ENCODE data around the gene CEP170B.

- no peak for TF ChIP-seq CTCF (IDR thresholded peaks at IDR 0.05)
- TF ChIP-seq POLR2A (IDR thresholded peaks at IDR 0.05), result no peak
These were observed 64.5 kb downstream of the CEP170B start for GRCh38 chr14:104929268-104930230.
